T-cell (primary cell): ENCODE results near the gene GPR31. TPM values are rescaled to one million over a fixed set of nuclear protein-coding genes. Genes with fewer than 3 reads are reported as not detected.

Experiments used
- ATAC-seq, 4 experiments: fragments of 200-7000 bp in 3 of 4; fragments of 150-1000 bp in 1 of 4; cut with Tn5 transposase; replicated peaks in 1 of 4; 1 replicate in 3 of 4; 2 replicates in 1 of 4; pipeline ENCODE4 v1.10.0; 2021; ENCODE audit warnings: moderate library complexity in 3 of 4, mild to moderate bottlenecking in 2 of 4, moderate number of reproducible peaks in 1 of 4
- CTCF ChIA-PET, 2 donors: fragments of 300-600 bp; sonication (Branson Sonifier 250); formaldehyde crosslinking; loops; one replicate each; lab custom pipeline; 2022; ENCODE audit warnings: antibody characterized with exemption in 2 of 2; lab: Charles Lee
- POLR2A ChIA-PET, 2 donors: fragments of 300-600 bp; sonication (Branson Sonifier 250); formaldehyde crosslinking; loops; one replicate each; lab custom pipeline; 2022; ENCODE audit warnings: antibody characterized with exemption in 2 of 2; lab: Charles Lee
- DNase-seq, 35 experiments: peaks; one replicate each; pipeline versions ENCODE4 v3.0.0 to v3.0.0-alpha.2; 2013 to 2023
- H3K27ac ChIP-seq: one replicate; pipeline ENCODE4 v1.5.1; 2013; ENCODE audit warnings: low read length
- H3K27me3 ChIP-seq, 2 experiments: replicated peaks in 1 of 2; 1 replicate in 1 of 2; 2 replicates in 1 of 2; pipeline versions ENCODE4 v1.6.1 to v1.7.0; 2013; ENCODE audit warnings: low read length in 1 of 2, mixed read lengths in 1 of 2; ENCODE audit not compliant: control insufficient read depth in 2 of 2, insufficient read depth in 2 of 2; ENCODE audit errors: extremely low read depth in 1 of 2
- H3K36me3 ChIP-seq, 2 donors: 1 replicate in 1 of 2; 2 replicates in 1 of 2; pipeline versions ENCODE4 v1.6.1 to v1.7.0; 2013; ENCODE audit warnings: low read length in 1 of 2; ENCODE audit not compliant: control insufficient read depth in 2 of 2, insufficient read depth in 1 of 2; ENCODE audit errors: extremely low read depth in 1 of 2
- H3K4me1 ChIP-seq, 2 experiments: 1 replicate in 1 of 2; 2 replicates in 1 of 2; pipeline versions ENCODE4 v1.6.1 to v1.7.0; 2013; ENCODE audit warnings: low read length in 2 of 2, mixed read lengths in 1 of 2; ENCODE audit not compliant: insufficient read depth in 2 of 2, control insufficient read depth in 1 of 2; ENCODE audit errors: extremely low read depth in 1 of 2
- H3K4me3 ChIP-seq, 2 donors: 1 replicate in 1 of 2; 2 replicates in 1 of 2; pipeline versions ENCODE4 v1.5.1 to v1.7.0; 2013; ENCODE audit warnings: mild to moderate bottlenecking in 2 of 2, low read length in 1 of 2, moderate library complexity in 1 of 2; ENCODE audit not compliant: control insufficient read depth in 1 of 2; ENCODE audit errors: extremely low read depth in 1 of 2
- H3K9me3 ChIP-seq: 2 replicates; pipeline ENCODE4 v1.7.0; 2013
- H3K27ac Mint-ChIP-seq, 2 donors: one replicate each; pipeline ENCODE4 v1.8.0; 2020 to 2021; ENCODE audit warnings: mild to moderate bottlenecking in 2 of 2, mixed read lengths in 2 of 2
- H3K27me3 Mint-ChIP-seq, 2 donors: one replicate each; pipeline ENCODE4 v1.8.0; 2021 to 2022; ENCODE audit warnings: mixed read lengths in 2 of 2
- H3K36me3 Mint-ChIP-seq: one replicate; pipeline ENCODE4 v1.8.0; 2021; ENCODE audit warnings: mixed read lengths
- H3K4me1 Mint-ChIP-seq, 3 donors: one replicate each; pipeline ENCODE4 v1.8.0; 2020 to 2022; ENCODE audit warnings: mixed read lengths in 3 of 3, mild to moderate bottlenecking in 1 of 3
- H3K4me3 Mint-ChIP-seq, 3 donors: one replicate each; pipeline ENCODE4 v1.8.0; 2020 to 2022; ENCODE audit warnings: mild to moderate bottlenecking in 3 of 3, mixed read lengths in 3 of 3, moderate library complexity in 3 of 3
- H3K9me3 Mint-ChIP-seq, 3 donors: one replicate each; pipeline ENCODE4 v1.8.0; 2020 to 2022; ENCODE audit warnings: mixed read lengths in 3 of 3
- WGBS: methylation state at CpG from one replicate; pipeline ENCODE4 v1.1.5; 2013; ENCODE audit warnings: missing lambda C conversion rate; ENCODE audit not compliant: insufficient coverage; 5-methylcytosine and 5-hydroxymethylcytosine counted together
- total RNA-seq, 35 experiments: library from RNA in 6 of 35; stranded (reverse) in 6 of 35; fragments of 120-200 nt in 1 of 35; gene quantifications; one replicate each; pipeline versions ENCODE4 v1.2.1 to v1.2.4 and lab custom pipeline; 2013 to 2026

GPR31 gene
- total RNA-seq, 5 donors from 2014 or later (not counting 1 experiment from before 2014, with no cell fraction given), result not detected

- Histone ChIP-seq H3K4me3 (no peak overlapping the region), H3K9me3 (no peaks in the 10 kb centered on the region), H3K4me1 (peaks cover 0 to 17% of the 10 kb centered on the region in 2 experiments), H3K27me3 (no peaks in the 10 kb centered on the region), H3K36me3 (no peaks in the 10 kb centered on the region), H3K27ac (no peak overlapping the region)
- ChIA-PET CTCF (no interaction called here), POLR2A (no interaction called here)
- ATAC-seq (no peak), DNase-seq (no peak)
- no peak overlapping the region for H3K4me3 Mint-ChIP-seq
- 88% methylated on average over 15 of the region's 23 CpGs for WGBS
- peaks cover 6 to 62% (median 33%) of the 10 kb centered on the region in 3 donors for H3K4me1 Mint-ChIP-seq
- H3K36me3 Mint-ChIP-seq, result peaks cover 24% of the 10 kb centered on the region
- peak overlapping the region in 1 of 2 donors; percentile 33 for H3K27ac Mint-ChIP-seq
- H3K27me3 Mint-ChIP-seq, result no peaks in the 10 kb centered on the region
- H3K9me3 Mint-ChIP-seq, result no peaks in the 10 kb centered on the region
Observed at GRCh38 chr6:167134448-167135328, 23.1 kb downstream of the GPR31 start.

- Mint-ChIP-seq H3K27me3 (no peaks in the 10 kb centered on the region), H3K36me3 (peaks cover 23% of the 10 kb centered on the region), H3K4me3 (peak overlapping the region in 1 of 3 donors; percentile 24), H3K9me3 (no peaks in the 10 kb centered on the region), H3K27ac (peak overlapping the region; percentile 71 to 83), H3K4me1 (peaks cover 13 to 65% (median 29%) of the 10 kb centered on the region in 3 donors)
- H3K27me3 ChIP-seq, result no peaks in the 10 kb centered on the region
- no peaks in the 10 kb centered on the region for H3K9me3 ChIP-seq
- peak overlapping the region; percentile 57 for H3K27ac ChIP-seq
- ATAC-seq (peak in 3 of 4 experiments; percentile 43 to 54 (median 43)), DNase-seq (peak in 1 of 35 experiments; percentile 24)
- peaks cover 0 to 30% of the 10 kb centered on the region in 2 experiments for H3K4me1 ChIP-seq
- no peak overlapping the region for H3K4me3 ChIP-seq
- WGBS, result 88% methylated on average over 26 of the region's 33 CpGs
- no peaks in the 10 kb centered on the region for H3K36me3 ChIP-seq
- POLR2A ChIA-PET, result interaction anchor here in 1 of 2 donors (0.9 kb wide), 1 partner anchor 17 kb away, joined by 3 read pairs; no protein-coding TSS in a partner anchor
- CTCF ChIA-PET, result interaction anchor here in 1 of 2 donors (1.4 to 1.7 kb wide), 2 partner anchors 11 to 38 kb away, joined by 3 to 6 read pairs; no protein-coding TSS in a partner anchor
Observed at GRCh38 chr6:167130712-167131684, 26.8 kb downstream of the GPR31 start.

DNA sequence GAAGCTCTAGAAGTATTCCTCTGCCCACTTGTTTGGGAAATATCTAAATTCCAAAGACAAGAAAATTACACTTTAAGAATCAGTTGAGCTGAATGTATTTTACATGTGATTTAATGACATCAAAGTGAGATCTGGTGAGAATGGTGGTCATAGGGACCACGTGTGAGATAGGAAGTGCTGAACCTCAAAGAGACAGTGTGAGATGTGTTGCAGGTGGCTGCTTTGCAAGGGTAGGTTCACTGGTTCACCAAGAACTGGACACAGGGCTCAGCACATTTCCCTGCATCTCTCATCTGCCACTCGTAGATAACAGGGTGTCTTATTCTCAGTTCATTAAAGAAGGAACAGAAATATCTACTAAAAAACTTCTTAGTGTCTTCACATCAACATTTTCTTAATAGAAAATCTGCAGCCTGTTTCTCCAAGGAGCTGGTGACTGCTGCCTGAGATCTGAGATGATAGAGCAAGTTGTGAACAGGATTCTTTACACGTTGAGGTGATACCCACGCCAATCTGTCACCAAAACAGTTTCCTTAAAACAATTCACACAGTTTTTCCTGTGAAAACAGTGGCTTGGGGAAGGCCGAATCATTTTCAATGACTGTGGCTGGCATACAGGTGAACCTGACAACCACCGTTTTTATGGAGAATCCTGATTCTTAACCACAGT lies 27.6 kb downstream of the GPR31 start:
- Mint-ChIP-seq H3K27ac (peak overlapping the region; percentile 47 to 71), H3K27me3 (no peaks in the 10 kb centered on the region), H3K36me3 (peaks cover 21% of the 10 kb centered on the region), H3K4me3 (no peak overlapping the region), H3K9me3 (no peaks in the 10 kb centered on the region), H3K4me1 (peaks cover 13 to 65% (median 29%) of the 10 kb centered on the region in 3 donors)
- POLR2A ChIA-PET, result interaction anchor here in 1 of 2 donors (0.6 to 0.9 kb wide), 2 partner anchors 16 to 134 kb away, joined by 3 read pairs; no protein-coding TSS in a partner anchor
- ATAC-seq (peak in 2 of 4 experiments; percentile 52 to 62), DNase-seq (peak in 3 of 35 experiments; percentile 13 to 42 (median 24))
- 30% methylated on average over 2 of the region's 6 CpGs for WGBS
- no peaks in the 10 kb centered on the region for H3K36me3 ChIP-seq
- CTCF ChIA-PET, result interaction anchor here (0.7 to 1.7 kb wide), 3 partner anchors 10 to 37 kb away, joined by 3 to 6 read pairs (median 3); no protein-coding TSS in a partner anchor
- peak overlapping the region; percentile 57 for H3K27ac ChIP-seq
- no peak overlapping the region for H3K4me3 ChIP-seq
- H3K9me3 ChIP-seq, result no peaks in the 10 kb centered on the region
- no peaks in the 10 kb centered on the region for H3K27me3 ChIP-seq
- H3K4me1 ChIP-seq, result peaks cover 0 to 30% of the 10 kb centered on the region in 2 experiments

- H3K27me3 ChIP-seq, result no peaks in the 10 kb centered on the region
- H3K4me3 ChIP-seq, result no peak overlapping the region
- no peak for DNase-seq
- H3K9me3 Mint-ChIP-seq, result no peaks in the 10 kb centered on the region
- H3K36me3 Mint-ChIP-seq, result peaks cover 20% of the 10 kb centered on the region
- ChIA-PET POLR2A (interaction anchor here in 1 of 2 donors (0.6 kb wide), 1 partner anchor 133 kb away, joined by 3 read pairs; no protein-coding TSS in a partner anchor), CTCF (interaction anchor here (0.7 to 1.7 kb wide), 3 partner anchors 9 to 36 kb away, joined by 3 to 6 read pairs (median 3); no protein-coding TSS in a partner anchor)
- H3K27me3 Mint-ChIP-seq, result no peaks in the 10 kb centered on the region
- H3K4me3 Mint-ChIP-seq, result no peak overlapping the region
- no peaks in the 10 kb centered on the region for H3K36me3 ChIP-seq
- peaks cover 0 to 30% of the 10 kb centered on the region in 2 experiments for H3K4me1 ChIP-seq
- 90% methylated on average over 3 of the region's 4 CpGs for WGBS
- H3K9me3 ChIP-seq, result no peaks in the 10 kb centered on the region
- peak overlapping the region; percentile 57 for H3K27ac ChIP-seq
- H3K27ac Mint-ChIP-seq, result peak overlapping the region; percentile 47 to 80
- peaks cover 13 to 70% (median 30%) of the 10 kb centered on the region in 3 donors for H3K4me1 Mint-ChIP-seq
- no peak for ATAC-seq
Observed at GRCh38 chr6:167129562-167129961, 28.2 kb downstream of the GPR31 start.

- Histone ChIP-seq H3K36me3 (no peaks in the 10 kb centered on the region), H3K27me3 (no peaks in the 10 kb centered on the region), H3K27ac (peak overlapping the region; percentile 57), H3K4me1 (peaks cover 0 to 30% of the 10 kb centered on the region in 2 experiments), H3K9me3 (no peaks in the 10 kb centered on the region), H3K4me3 (no peak overlapping the region)
- Mint-ChIP-seq H3K4me3 (no peak overlapping the region), H3K36me3 (peaks cover 16% of the 10 kb centered on the region), H3K4me1 (peaks cover 13 to 72% (median 32%) of the 10 kb centered on the region in 3 donors), H3K27ac (peak overlapping the region; percentile 47 to 80), H3K27me3 (no peaks in the 10 kb centered on the region), H3K9me3 (no peaks in the 10 kb centered on the region)
- ATAC-seq, result no peak
- ChIA-PET POLR2A (no interaction called here), CTCF (interaction anchor here (0.7 to 1.7 kb wide), 3 partner anchors 9 to 36 kb away, joined by 3 to 6 read pairs (median 3); no protein-coding TSS in a partner anchor)
- WGBS, result 72% methylated on average over 5 of the region's 6 CpGs
- no peak for DNase-seq
Observed at GRCh38 chr6:167129159-167129558, 28.6 kb downstream of the GPR31 start.
